Stomach (tissue), 4 donors: ENCODE data around the gene MED15.

Source experiments
- POLR2A ChIP-seq, 4 donors: fragments of 450-650 bp; IDR thresholded peaks; one replicate each; pipeline ENCODE4 v1.6.1; 2016; ENCODE audit warnings: antibody characterized with exemption in 4 of 4, control low read depth in 2 of 4, mild to moderate bottlenecking in 1 of 4, moderate library complexity in 1 of 4
- POLR2AphosphoS5 ChIP-seq, 3 donors: sonication (generic); formaldehyde crosslinking; IDR thresholded peaks; one replicate each; pipeline ENCODE4 v1.6.1; 2016; ENCODE audit warnings: antibody characterized with exemption in 3 of 3
- TF ChIP-seq, protein P1 (sequence below), 7 experiments: fragments of 450-650 bp in 4 of 7; fragments of 200-600 bp in 3 of 7; sonication (generic) in 3 of 7; IDR thresholded peaks; one replicate each; pipeline ENCODE4 v1.5.1; 2016 to 2019; ENCODE audit warnings: antibody characterized with exemption in 7 of 7, control low read depth in 2 of 7, mild to moderate bottlenecking in 1 of 7

DNA sequence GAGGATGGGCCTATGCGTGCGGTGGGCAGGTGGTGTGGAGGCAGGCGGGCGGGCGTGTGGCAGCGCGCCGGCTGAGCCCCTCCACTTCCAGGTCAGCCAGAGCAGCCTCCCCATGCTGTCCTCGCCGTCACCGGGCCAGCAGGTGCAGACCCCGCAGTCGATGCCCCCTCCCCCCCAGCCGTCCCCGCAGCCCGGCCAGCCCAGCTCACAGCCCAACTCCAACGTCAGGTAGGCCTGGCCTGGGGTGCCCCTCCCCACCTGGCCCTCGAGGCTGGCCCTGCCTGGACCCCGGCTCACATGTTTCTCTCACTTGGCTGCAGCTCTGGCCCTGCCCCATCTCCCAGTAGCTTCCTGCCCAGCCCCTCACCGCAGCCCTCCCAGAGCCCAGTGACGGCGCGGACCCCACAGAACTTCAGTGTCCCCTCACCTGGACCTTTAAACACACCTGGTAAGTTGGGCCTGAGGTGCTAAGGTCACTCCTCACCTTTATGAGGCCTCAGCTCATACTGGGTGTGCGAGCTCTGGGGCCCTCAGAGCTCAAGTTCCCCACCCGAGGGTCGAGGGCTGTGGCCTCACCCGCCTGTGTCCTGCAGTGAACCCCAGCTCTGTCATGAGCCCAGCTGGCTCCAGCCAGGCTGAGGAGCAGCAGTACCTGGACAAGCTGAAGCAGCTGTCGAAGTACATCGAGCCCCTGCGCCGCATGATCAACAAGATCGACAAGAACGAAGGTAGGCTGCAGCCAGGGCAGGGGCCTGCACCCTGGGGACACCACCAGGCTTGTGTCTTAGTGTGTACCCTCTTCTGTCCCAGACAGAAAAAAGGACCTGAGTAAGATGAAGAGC lies 75.3 kb downstream of the MED15 start:
- no peak for TF ChIP-seq POLR2AphosphoS5 (IDR thresholded peaks at IDR 0.05)
- TF ChIP-seq, protein P1, sequence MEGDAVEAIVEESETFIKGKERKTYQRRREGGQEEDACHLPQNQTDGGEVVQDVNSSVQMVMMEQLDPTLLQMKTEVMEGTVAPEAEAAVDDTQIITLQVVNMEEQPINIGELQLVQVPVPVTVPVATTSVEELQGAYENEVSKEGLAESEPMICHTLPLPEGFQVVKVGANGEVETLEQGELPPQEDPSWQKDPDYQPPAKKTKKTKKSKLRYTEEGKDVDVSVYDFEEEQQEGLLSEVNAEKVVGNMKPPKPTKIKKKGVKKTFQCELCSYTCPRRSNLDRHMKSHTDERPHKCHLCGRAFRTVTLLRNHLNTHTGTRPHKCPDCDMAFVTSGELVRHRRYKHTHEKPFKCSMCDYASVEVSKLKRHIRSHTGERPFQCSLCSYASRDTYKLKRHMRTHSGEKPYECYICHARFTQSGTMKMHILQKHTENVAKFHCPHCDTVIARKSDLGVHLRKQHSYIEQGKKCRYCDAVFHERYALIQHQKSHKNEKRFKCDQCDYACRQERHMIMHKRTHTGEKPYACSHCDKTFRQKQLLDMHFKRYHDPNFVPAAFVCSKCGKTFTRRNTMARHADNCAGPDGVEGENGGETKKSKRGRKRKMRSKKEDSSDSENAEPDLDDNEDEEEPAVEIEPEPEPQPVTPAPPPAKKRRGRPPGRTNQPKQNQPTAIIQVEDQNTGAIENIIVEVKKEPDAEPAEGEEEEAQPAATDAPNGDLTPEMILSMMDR (IDR thresholded peaks at IDR 0.05) = no peak
- no peak for TF ChIP-seq POLR2A (IDR thresholded peaks at IDR 0.05)
